Vagina (tissue), 2 donors: Measurements from ENCODE around the gene TNS2. TPM values are rescaled to one million over a fixed set of nuclear protein-coding genes. Genes with fewer than 3 reads are reported as not detected.
A peak's percentile ranks its signal among the peaks of the same experiment; 100 is the strongest.

Experiments
- DNase-seq, 2 donors: peaks; one replicate each; pipeline ENCODE4 v3.0.0-alpha.2; 2017; ENCODE audit errors: extremely low spot score in 2 of 2
- H3K27ac ChIP-seq: fragments of 200-600 bp; sonication (generic); one replicate; pipeline ENCODE4 v1.5.1; 2019
- H3K27me3 ChIP-seq: fragments of 200-600 bp; sonication (generic); one replicate; pipeline ENCODE4 v1.5.1; 2019
- H3K36me3 ChIP-seq, 2 donors: fragments of 200-600 bp; sonication (generic); one replicate each; pipeline ENCODE4 v1.5.1; 2017 to 2019
- H3K4me1 ChIP-seq: fragments of 200-600 bp; sonication (generic); one replicate; pipeline ENCODE4 v1.5.1; 2019
- H3K4me3 ChIP-seq, 2 donors: fragments of 200-600 bp; sonication (generic); 1 replicate in 1 of 2; 2 replicates in 1 of 2; pipeline ENCODE4 v1.5.1; 2016 to 2019
- H3K9me3 ChIP-seq: fragments of 200-600 bp; sonication (generic); one replicate; pipeline ENCODE4 v1.5.1; 2019
- CTCF ChIP-seq, 3 experiments: fragments of 450-650 bp in 2 of 3; fragments of 200-600 bp in 1 of 3; sonication (generic) in 1 of 3; IDR thresholded peaks; one replicate each; pipeline ENCODE4 v1.5.1; 2017 to 2019; ENCODE audit warnings: antibody characterized with exemption in 3 of 3, mild to moderate bottlenecking in 2 of 3, moderate library complexity in 2 of 3
- POLR2A ChIP-seq, 2 donors: fragments of 450-650 bp; IDR thresholded peaks; one replicate each; pipeline ENCODE4 v1.6.1; 2017; ENCODE audit warnings: antibody characterized with exemption in 2 of 2, mild to moderate bottlenecking in 2 of 2, moderate library complexity in 2 of 2
- POLR2AphosphoS5 ChIP-seq, 2 donors: sonication (generic); formaldehyde crosslinking; IDR thresholded peaks; one replicate each; pipeline ENCODE4 v1.9.0; 2017; ENCODE audit warnings: antibody characterized with exemption in 2 of 2, mild to moderate bottlenecking in 2 of 2, low read depth in 1 of 2; ENCODE audit not compliant: insufficient read depth in 1 of 2
- intact Hi-C: fragments of 100-400 bp; cut with DNase I; formaldehyde crosslinking; loops from one replicate; pipeline ENCODE4 v1.15.1; 2023
- total RNA-seq: library from RNA; depleted of rRNA; stranded (reverse); fragments of >200 nt; gene quantifications from one replicate; pipeline ENCODE4 v1.2.3, GENCODE V29; 2016

The TNS2 gene
- total RNA-seq, 1 donor from 2014 or later = 235 TPM

GRCh38 chr12:53054112-53054878, 4.4 kb downstream of the TNS2 start:
- peaks cover 0 to 28% of the 10 kb centered on the region in 2 donors for H3K36me3 ChIP-seq
- TF ChIP-seq POLR2A (IDR thresholded peaks at IDR 0.05) (peak in 1 of 2 donors; percentile 66), CTCF (IDR thresholded peaks at IDR 0.05) (no peak), POLR2AphosphoS5 (IDR thresholded peaks at IDR 0.05; ENCODE audit: insufficient read depth in 1 of 2, low read depth in 1 of 2) (peak; percentile 45 to 95)
- peak overlapping the region; percentile 73 to 86 for H3K4me3 ChIP-seq
- H3K27me3 ChIP-seq = no peaks in the 10 kb centered on the region
- H3K9me3 ChIP-seq = no peaks in the 10 kb centered on the region
- peaks cover 65% of the 10 kb centered on the region for H3K4me1 ChIP-seq
- intact Hi-C loops = no loop called here
- no peak for DNase-seq
- peak overlapping the region; percentile 96 for H3K27ac ChIP-seq

GRCh38 chr12:53055471-53056266, 5.8 kb downstream of the TNS2 start:
- TF ChIP-seq CTCF (IDR thresholded peaks at IDR 0.05) (no peak), POLR2A (IDR thresholded peaks at IDR 0.05) (no peak), POLR2AphosphoS5 (IDR thresholded peaks at IDR 0.05; ENCODE audit: insufficient read depth in 1 of 2, low read depth in 1 of 2) (no peak)
- Histone ChIP-seq H3K27me3 (no peaks in the 10 kb centered on the region), H3K4me1 (peaks cover 71% of the 10 kb centered on the region), H3K36me3 (peaks cover 0 to 42% of the 10 kb centered on the region in 2 donors), H3K27ac (peak overlapping the region; percentile 96), H3K9me3 (no peaks in the 10 kb centered on the region), H3K4me3 (no peak overlapping the region)
- DNase-seq = no peak
- intact Hi-C loops = no loop called here

GRCh38 chr12:53056296-53056695, 6.4 kb downstream of the TNS2 start:
- Histone ChIP-seq H3K4me3 (no peak overlapping the region), H3K27me3 (no peaks in the 10 kb centered on the region), H3K27ac (peak overlapping the region; percentile 96), H3K9me3 (no peaks in the 10 kb centered on the region), H3K36me3 (peaks cover 0 to 48% of the 10 kb centered on the region in 2 donors), H3K4me1 (peaks cover 71% of the 10 kb centered on the region)
- no peak for TF ChIP-seq POLR2AphosphoS5 (IDR thresholded peaks at IDR 0.05; ENCODE audit: insufficient read depth in 1 of 2, low read depth in 1 of 2)
- TF ChIP-seq POLR2A (IDR thresholded peaks at IDR 0.05) = no peak
- TF ChIP-seq CTCF (IDR thresholded peaks at IDR 0.05) = no peak
- intact Hi-C loops = no loop called here
- no peak for DNase-seq

- H3K4me1 ChIP-seq = peaks cover 71% of the 10 kb centered on the region
Observed at GRCh38 chr12:53056901-53057300, 7.0 kb downstream of the TNS2 start.

More at GRCh38 chr12:53056901-53057300, 7.0 kb downstream of the TNS2 start:
- H3K9me3 ChIP-seq = no peaks in the 10 kb centered on the region
- no peak overlapping the region for H3K4me3 ChIP-seq
- DNase-seq = no peak
- H3K27ac ChIP-seq = peak overlapping the region; percentile 96
- H3K27me3 ChIP-seq = no peaks in the 10 kb centered on the region
- H3K36me3 ChIP-seq = peaks cover 0 to 54% of the 10 kb centered on the region in 2 donors
- TF ChIP-seq POLR2A (IDR thresholded peaks at IDR 0.05) = no peak
- TF ChIP-seq POLR2AphosphoS5 (IDR thresholded peaks at IDR 0.05; ENCODE audit: insufficient read depth in 1 of 2, low read depth in 1 of 2) = no peak
- TF ChIP-seq CTCF (IDR thresholded peaks at IDR 0.05) = no peak
- intact Hi-C loops = no loop called here
